H9 (cell line): ENCODE data around the gene PLRG1. TPM values are rescaled to one million over a fixed set of nuclear protein-coding genes. Genes with fewer than 3 reads are reported as not detected.

Source experiments
- DNase-seq: peaks from one replicate; pipeline ENCODE4 v3.0.0-alpha.2; 2017
- H2AFZ ChIP-seq: one replicate; pipeline ENCODE4 v1.6.1; 2013; ENCODE audit warnings: mild to moderate bottlenecking, low read length, control low read depth, moderate library complexity
- H2AK5ac ChIP-seq: 2 replicates; pipeline ENCODE4 v1.6.1; 2013; ENCODE audit warnings: low read length, control low read depth, mixed read lengths; ENCODE audit not compliant: insufficient read length
- H2BK120ac ChIP-seq: one replicate; pipeline ENCODE4 v1.6.1; 2013; ENCODE audit warnings: low read depth, mild to moderate bottlenecking, low read length, control low read depth, inconsistent platforms; ENCODE audit not compliant: poor library complexity, severe bottlenecking
- H2BK12ac ChIP-seq: 2 replicates; pipeline ENCODE4 v1.6.1; 2013; ENCODE audit warnings: low read length, control low read depth, mixed read lengths, low read depth; ENCODE audit not compliant: insufficient read length
- H2BK15ac ChIP-seq: 2 replicates; pipeline ENCODE4 v1.6.1; 2013; ENCODE audit warnings: low read depth, low read length, control low read depth
- H2BK20ac ChIP-seq: one replicate; pipeline ENCODE4 v1.6.1; 2013; ENCODE audit warnings: low read depth, mild to moderate bottlenecking, low read length, control low read depth, inconsistent platforms; ENCODE audit not compliant: poor library complexity, severe bottlenecking
- H2BK5ac ChIP-seq: 2 replicates; pipeline ENCODE4 v1.6.1; 2013; ENCODE audit warnings: low read length, control low read depth, mixed read lengths; ENCODE audit not compliant: insufficient read length
- H3K14ac ChIP-seq: 2 replicates; pipeline ENCODE4 v1.6.1; 2013; ENCODE audit warnings: low read length, control low read depth; ENCODE audit not compliant: insufficient read depth
- H3K18ac ChIP-seq: 2 replicates; pipeline ENCODE4 v1.6.1; 2013; ENCODE audit warnings: low read depth, mild to moderate bottlenecking, mixed read lengths, low read length, control low read depth; ENCODE audit not compliant: insufficient read length
- H3K23ac ChIP-seq: 2 replicates; pipeline ENCODE4 v1.6.1; 2013; ENCODE audit warnings: low read length, control low read depth, mixed read lengths, low read depth; ENCODE audit not compliant: insufficient read length
- H3K23me2 ChIP-seq: 2 replicates; pipeline ENCODE4 v1.6.1; 2013; ENCODE audit warnings: low read depth, mild to moderate bottlenecking, mixed read lengths, low read length, control low read depth; ENCODE audit not compliant: insufficient read length, poor library complexity, severe bottlenecking
- H3K27ac ChIP-seq: 2 replicates; pipeline ENCODE4 v1.5.1; 2013; ENCODE audit warnings: low read length, control low read depth, mixed read lengths, low read depth; ENCODE audit not compliant: insufficient read length
- H3K27me3 ChIP-seq: 2 replicates; pipeline ENCODE4 v1.6.1; 2013; ENCODE audit warnings: low read length, control low read depth, inconsistent platforms; ENCODE audit not compliant: insufficient read depth
- H3K4ac ChIP-seq: 2 replicates; pipeline ENCODE4 v1.6.1; 2013; ENCODE audit warnings: low read depth, mild to moderate bottlenecking, control low read depth, inconsistent platforms, low read length, moderate library complexity
- H3K4me1 ChIP-seq: 2 replicates; pipeline ENCODE4 v1.6.1; 2013; ENCODE audit warnings: low read length, control low read depth, inconsistent platforms; ENCODE audit not compliant: insufficient read depth
- H3K4me2 ChIP-seq: 2 replicates; pipeline ENCODE4 v1.6.1; 2013; ENCODE audit warnings: low read length, control low read depth, mixed read lengths; ENCODE audit not compliant: insufficient read length, insufficient read depth
- H3K56ac ChIP-seq: 2 replicates; pipeline ENCODE4 v1.6.1; 2013; ENCODE audit warnings: low read depth, mild to moderate bottlenecking, mixed read lengths, low read length, control low read depth; ENCODE audit not compliant: insufficient read length
- H3K79me1 ChIP-seq: 2 replicates; pipeline ENCODE4 v1.6.1; 2013; ENCODE audit warnings: low read depth, mild to moderate bottlenecking, moderate library complexity, low read length, control low read depth, inconsistent platforms; ENCODE audit not compliant: insufficient read depth, poor library complexity, severe bottlenecking
- H3K79me2 ChIP-seq: 2 replicates; pipeline ENCODE4 v1.6.1; 2013; ENCODE audit warnings: low read length, control low read depth, inconsistent platforms; ENCODE audit not compliant: insufficient read depth
- H3K9ac ChIP-seq: 2 replicates; pipeline ENCODE4 v1.6.1; 2013; ENCODE audit warnings: low read length, control low read depth, mixed read lengths; ENCODE audit not compliant: insufficient read length; ENCODE audit errors: extremely low read depth
- H3K9me3 ChIP-seq: one replicate; pipeline ENCODE4 v1.6.1; 2013; ENCODE audit warnings: low read depth, low read length, inconsistent platforms; ENCODE audit not compliant: control insufficient read depth
- H3T11ph ChIP-seq: one replicate; pipeline ENCODE4 v1.6.1; 2013; ENCODE audit warnings: mild to moderate bottlenecking, low read length, control low read depth, inconsistent platforms
- H4K20me1 ChIP-seq: one replicate; pipeline ENCODE4 v1.6.1; 2013; ENCODE audit not compliant: control insufficient read depth, insufficient read length, insufficient read depth
- H4K5ac ChIP-seq: 2 replicates; pipeline ENCODE4 v1.6.1; 2013; ENCODE audit warnings: low read depth, mild to moderate bottlenecking, mixed read lengths, low read length, control low read depth; ENCODE audit not compliant: insufficient read length
- H4K8ac ChIP-seq: replicated peaks from 2 replicates; pipeline ENCODE4 v1.6.1; 2013; ENCODE audit warnings: low read length, control low read depth, mixed read lengths, low read depth; ENCODE audit not compliant: insufficient read length
- H4K91ac ChIP-seq: 2 replicates; pipeline ENCODE4 v1.6.1; 2013; ENCODE audit warnings: low read depth, mild to moderate bottlenecking, moderate library complexity, mixed read lengths, low read length, control low read depth; ENCODE audit not compliant: insufficient read length
- H3K27ac Mint-ChIP-seq, 3 experiments: 2 replicates in 2 of 3; 3 replicates in 1 of 3; pipeline ENCODE4 v1.8.0; 2020 to 2021; ENCODE audit warnings: mixed read lengths in 3 of 3, mild to moderate bottlenecking in 1 of 3, moderate library complexity in 1 of 3
- H3K27me3 Mint-ChIP-seq: 2 replicates; pipeline ENCODE4 v1.8.0; 2021; ENCODE audit warnings: low read depth, mild to moderate bottlenecking, moderate library complexity, mixed read lengths
- H3K36me3 Mint-ChIP-seq, 3 experiments: 2 replicates in 2 of 3; 3 replicates in 1 of 3; pipeline ENCODE4 v1.8.0; 2020 to 2021; ENCODE audit warnings: low read depth in 3 of 3, mixed read lengths in 3 of 3; ENCODE audit not compliant: insufficient read depth in 1 of 3
- H3K4me1 Mint-ChIP-seq, 2 experiments: 2 replicates each; pipeline ENCODE4 v1.8.0; 2020; ENCODE audit warnings: mixed read lengths in 2 of 2
- H3K4me3 Mint-ChIP-seq, 2 experiments: 2 replicates in 1 of 2; 3 replicates in 1 of 2; pipeline ENCODE4 v1.8.0; 2020 to 2021; ENCODE audit warnings: mild to moderate bottlenecking in 2 of 2, mixed read lengths in 2 of 2, moderate library complexity in 1 of 2
- H3K9me3 Mint-ChIP-seq, 2 experiments: 2 replicates in 1 of 2; 3 replicates in 1 of 2; pipeline ENCODE4 v1.8.0; 2020; ENCODE audit warnings: mild to moderate bottlenecking in 2 of 2, mixed read lengths in 2 of 2, moderate library complexity in 1 of 2
- CTCF ChIP-seq: fragments of 200-600 bp; sonication (generic); conservative IDR thresholded peaks from 3 replicates; pipeline ENCODE4 v1.8.0; 2021; ENCODE audit warnings: antibody characterized with exemption, mild to moderate bottlenecking
- WGBS: extraction: QIAGEN DNeasy Blood & Tissue Kit; methylation state at CpG from one replicate; pipeline ENCODE4 v1.1.7; 2013; ENCODE audit warnings: missing lambda C conversion rate, low lambda C conversion rate, mixed read lengths; ENCODE audit not compliant: insufficient read length; ENCODE audit errors: extremely low coverage; 5-methylcytosine and 5-hydroxymethylcytosine counted together
- total RNA-seq: library from RNA; stranded (reverse); gene quantifications from 2 replicates; pipeline ENCODE4 v1.2.1, GENCODE V29; 2021

The PLRG1 gene
- total RNA-seq, 1 experiment from 2014 or later = 113 TPM

GRCh38 chr4:154560419-154560801 is 10.2 kb upstream of the PLRG1 start:
- no peak overlapping the region for H2BK5ac ChIP-seq
- no peaks in the 10 kb centered on the region for H3K4me1 ChIP-seq
- H3K79me1 ChIP-seq = no peaks in the 10 kb centered on the region
- H4K5ac ChIP-seq = no peak overlapping the region
- no peak overlapping the region for H2AFZ ChIP-seq
- H3K27ac ChIP-seq = no peak overlapping the region
- no peaks in the 10 kb centered on the region for H3K27me3 ChIP-seq
- H2BK20ac ChIP-seq = no peak overlapping the region
- no peak overlapping the region for H3K9ac ChIP-seq
- TF ChIP-seq CTCF = no peak
- H3K9me3 Mint-ChIP-seq = no peaks in the 10 kb centered on the region
- no peak overlapping the region for H3K18ac ChIP-seq
- no peak overlapping the region for H2BK15ac ChIP-seq
- no peak overlapping the region for H2BK12ac ChIP-seq
- no peak for DNase-seq
- no peak overlapping the region for H3T11ph ChIP-seq
- no peak overlapping the region for H3K14ac ChIP-seq
- H2AK5ac ChIP-seq = no peak overlapping the region
- H3K23me2 ChIP-seq = no peaks in the 10 kb centered on the region
- no peaks in the 10 kb centered on the region; the same call in 1 of the 2 replicates for H3K27me3 Mint-ChIP-seq
- no peak overlapping the region for H4K91ac ChIP-seq
- H3K36me3 Mint-ChIP-seq = no peaks in the 10 kb centered on the region
- H3K23ac ChIP-seq = no peak overlapping the region
- H3K9me3 ChIP-seq = no peaks in the 10 kb centered on the region
- no peaks in the 10 kb centered on the region for H4K20me1 ChIP-seq
- no peaks in the 10 kb centered on the region for H3K79me2 ChIP-seq
- no peak overlapping the region for H2BK120ac ChIP-seq
- no peak overlapping the region for H3K27ac Mint-ChIP-seq
- H3K4me1 Mint-ChIP-seq = no peaks in the 10 kb centered on the region
- no peak overlapping the region for H3K4me3 Mint-ChIP-seq
- no peak overlapping the region for H3K4ac ChIP-seq
- H4K8ac ChIP-seq = no peak overlapping the region
- H3K56ac ChIP-seq = no peak overlapping the region
- no peak overlapping the region for H3K4me2 ChIP-seq
- WGBS = no CpG with 5 or more reads among the region's 1 CpG
